PC-3 (cell line): ENCODE measurements around the gene PTCD2.

Experiments
- EZH2 ChIP-seq: fragments of 300-600 bp; sonication (generic); IDR thresholded peaks from one replicate; pipeline ENCODE4 v1.6.1; 2017; ENCODE audit warnings: antibody characterized with exemption, mild to moderate bottlenecking, low read length; ENCODE audit not compliant: unreplicated experiment
- EZH2phosphoT487 ChIP-seq: fragments of 300-600 bp; sonication (generic); IDR thresholded peaks from 2 replicates; pipeline ENCODE4 v1.6.1; 2018; ENCODE audit warnings: mild to moderate bottlenecking, antibody characterized with exemption, low read length, borderline replicate concordance
- TF ChIP-seq, protein P1 (sequence below): fragments of 300-600 bp; sonication (generic); conservative IDR thresholded peaks from 2 replicates; pipeline ENCODE4 v1.5.1; 2017; ENCODE audit warnings: antibody characterized with exemption, low read depth, mild to moderate bottlenecking, low read length

DNA sequence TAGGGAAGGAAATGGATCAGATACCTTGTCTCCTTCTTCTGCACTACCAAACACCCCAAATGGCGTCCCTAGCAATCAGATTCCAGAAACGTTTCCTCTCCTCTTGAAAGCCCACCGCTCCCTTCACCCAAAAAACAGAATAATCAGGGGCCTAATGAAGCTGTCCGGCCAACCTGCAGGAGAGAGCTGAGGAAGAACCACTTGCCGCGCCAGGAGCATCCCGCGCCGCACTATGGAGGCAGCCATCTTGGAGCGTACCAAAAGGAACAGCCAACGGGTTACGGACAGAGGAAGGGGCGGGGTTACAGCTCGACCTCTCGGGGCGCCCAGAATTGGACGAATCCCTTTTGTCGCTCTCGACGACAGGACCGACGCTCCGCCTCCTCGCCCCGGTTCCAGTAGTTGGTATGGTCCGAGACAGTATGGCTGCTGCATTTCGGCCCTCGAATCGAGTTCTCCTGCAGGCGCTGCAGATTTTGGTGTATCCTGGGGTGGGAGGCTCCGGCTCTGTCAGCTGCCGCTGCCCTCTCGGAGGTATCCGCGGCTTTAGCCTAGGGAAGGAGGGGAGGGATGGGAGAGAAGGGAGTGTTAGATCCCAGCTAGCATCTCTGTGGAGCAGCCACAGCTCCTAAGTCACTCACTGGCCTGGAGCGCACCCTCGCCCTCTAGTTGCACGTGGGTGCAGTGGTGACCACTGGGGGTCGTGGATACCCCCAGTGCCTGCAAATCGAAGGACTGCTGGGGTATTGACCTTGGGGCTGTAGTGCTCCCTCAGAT, at the start of gene PTCD2, which contains the start of gene MRPS27:
- TF ChIP-seq, protein P1, sequence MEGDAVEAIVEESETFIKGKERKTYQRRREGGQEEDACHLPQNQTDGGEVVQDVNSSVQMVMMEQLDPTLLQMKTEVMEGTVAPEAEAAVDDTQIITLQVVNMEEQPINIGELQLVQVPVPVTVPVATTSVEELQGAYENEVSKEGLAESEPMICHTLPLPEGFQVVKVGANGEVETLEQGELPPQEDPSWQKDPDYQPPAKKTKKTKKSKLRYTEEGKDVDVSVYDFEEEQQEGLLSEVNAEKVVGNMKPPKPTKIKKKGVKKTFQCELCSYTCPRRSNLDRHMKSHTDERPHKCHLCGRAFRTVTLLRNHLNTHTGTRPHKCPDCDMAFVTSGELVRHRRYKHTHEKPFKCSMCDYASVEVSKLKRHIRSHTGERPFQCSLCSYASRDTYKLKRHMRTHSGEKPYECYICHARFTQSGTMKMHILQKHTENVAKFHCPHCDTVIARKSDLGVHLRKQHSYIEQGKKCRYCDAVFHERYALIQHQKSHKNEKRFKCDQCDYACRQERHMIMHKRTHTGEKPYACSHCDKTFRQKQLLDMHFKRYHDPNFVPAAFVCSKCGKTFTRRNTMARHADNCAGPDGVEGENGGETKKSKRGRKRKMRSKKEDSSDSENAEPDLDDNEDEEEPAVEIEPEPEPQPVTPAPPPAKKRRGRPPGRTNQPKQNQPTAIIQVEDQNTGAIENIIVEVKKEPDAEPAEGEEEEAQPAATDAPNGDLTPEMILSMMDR: no peak
- TF ChIP-seq EZH2phosphoT487 (no peak), EZH2 (no peak)
